ENCODE measurements around the gene WHRN.

The WHRN gene

DNA sequence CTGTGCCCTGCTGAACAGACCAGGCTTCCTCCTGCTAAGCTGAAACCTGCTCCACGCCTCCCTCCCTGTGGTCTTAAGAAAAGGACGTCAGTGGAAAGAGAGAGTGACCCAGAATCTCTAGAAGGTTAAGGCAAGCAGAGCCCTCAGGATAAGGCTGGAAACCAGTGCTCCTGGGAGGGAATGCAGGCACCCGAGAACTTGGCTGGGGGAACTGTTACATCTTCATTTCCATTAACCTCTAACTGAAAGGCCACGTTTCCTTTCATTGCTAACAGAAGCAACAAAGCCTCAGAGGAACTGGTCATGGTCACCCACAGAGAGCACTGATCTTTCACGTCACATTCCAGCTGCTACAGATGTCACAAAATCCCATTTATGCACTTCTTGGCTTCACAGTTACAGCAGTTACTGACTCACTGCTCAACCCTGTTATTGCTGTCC is 91.4 kb downstream of the WHRN start:
- no peak for DNase-seq

DNA sequence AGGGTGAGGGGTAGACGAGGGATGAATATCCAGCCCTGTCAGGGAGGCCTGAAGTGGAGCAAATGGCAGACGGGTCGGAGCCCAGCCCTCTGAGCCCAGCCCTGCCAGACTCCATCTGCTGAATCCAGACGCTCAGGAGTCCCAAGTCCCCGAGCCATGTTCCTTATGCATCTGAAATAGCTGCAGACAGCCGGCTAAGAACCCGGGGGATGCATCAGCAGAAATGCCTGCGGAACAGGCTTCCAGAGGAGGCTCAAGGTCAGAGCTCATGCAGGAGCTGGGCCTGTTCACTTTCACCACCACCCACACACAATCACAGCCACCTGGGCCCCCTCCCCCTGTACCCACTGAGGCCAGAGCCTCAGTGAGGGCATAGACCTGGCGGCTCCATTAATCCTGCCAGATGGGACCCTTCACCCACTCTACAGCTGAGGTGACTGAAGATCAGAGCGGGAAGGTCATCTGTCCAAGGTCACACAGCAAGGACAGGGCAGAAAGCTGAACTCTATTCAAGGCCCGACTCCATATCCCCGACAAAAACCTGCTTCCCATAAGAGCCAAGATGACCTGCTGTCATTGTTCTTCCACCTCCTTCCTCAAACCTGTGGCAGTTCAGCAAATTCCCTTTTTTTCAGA is 93.1 kb downstream of the WHRN start:
- DNase-seq: no peak

DNA sequence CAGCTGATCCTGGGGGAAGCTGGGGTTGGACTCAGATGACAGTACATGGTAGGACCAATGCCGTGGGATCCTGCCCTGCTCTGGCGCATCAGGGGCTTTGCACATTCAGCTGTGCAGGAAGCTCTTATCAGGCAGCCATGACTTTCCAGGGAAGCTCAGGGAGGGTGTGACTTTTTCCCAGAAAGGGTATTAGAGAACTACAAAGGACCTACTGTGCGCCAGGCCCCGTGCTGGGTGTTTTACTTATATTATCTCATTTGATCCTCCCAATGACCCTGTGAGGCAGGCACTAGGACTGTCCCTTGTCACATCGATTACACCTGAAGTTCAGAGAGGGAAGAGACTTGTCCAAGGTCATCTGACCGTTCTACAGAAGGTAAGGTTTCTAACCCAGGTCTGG is 93.8 kb downstream of the WHRN start:
- DNase-seq: no peak

DNA sequence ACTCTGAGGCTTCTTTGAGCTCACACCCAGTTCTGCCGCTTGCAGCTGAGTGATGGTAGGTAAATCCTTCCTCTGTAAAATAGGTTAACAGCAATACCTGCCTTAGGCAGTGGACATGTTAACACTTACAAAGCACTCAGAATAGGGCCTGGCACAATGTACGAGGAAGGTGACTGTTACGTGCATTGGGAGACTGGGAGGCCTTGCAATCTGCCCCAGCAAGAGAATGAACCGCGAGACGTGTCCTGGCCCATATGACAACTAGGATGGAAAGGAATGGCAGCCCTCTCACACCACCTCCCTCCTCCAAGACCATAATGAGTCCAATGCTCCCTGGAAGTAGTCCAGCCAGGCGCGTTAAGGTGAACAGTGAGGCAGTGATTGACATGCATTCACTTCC is 94.4 kb downstream of the WHRN start:
- DNase-seq: no peak

DNA sequence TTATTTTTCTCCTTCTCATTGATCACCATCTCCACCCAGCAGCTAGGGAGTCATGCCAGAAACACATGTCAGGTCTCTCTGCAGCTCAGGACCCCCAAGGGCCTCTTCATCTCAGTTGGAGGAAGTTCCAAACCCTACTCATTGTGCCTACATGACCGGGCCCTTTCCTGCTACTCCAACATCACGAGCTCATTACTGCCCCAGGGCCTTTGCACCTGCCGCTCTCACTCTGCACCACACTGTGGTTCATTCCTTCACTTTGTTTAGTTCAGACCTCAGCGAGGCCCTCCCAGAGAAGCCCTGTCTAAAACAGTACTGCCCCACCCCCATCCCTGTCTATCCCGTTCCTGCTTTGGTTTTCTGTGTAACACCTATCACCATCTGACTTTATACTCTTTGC is 95.4 kb downstream of the WHRN start:
- no peak for DNase-seq

DNA sequence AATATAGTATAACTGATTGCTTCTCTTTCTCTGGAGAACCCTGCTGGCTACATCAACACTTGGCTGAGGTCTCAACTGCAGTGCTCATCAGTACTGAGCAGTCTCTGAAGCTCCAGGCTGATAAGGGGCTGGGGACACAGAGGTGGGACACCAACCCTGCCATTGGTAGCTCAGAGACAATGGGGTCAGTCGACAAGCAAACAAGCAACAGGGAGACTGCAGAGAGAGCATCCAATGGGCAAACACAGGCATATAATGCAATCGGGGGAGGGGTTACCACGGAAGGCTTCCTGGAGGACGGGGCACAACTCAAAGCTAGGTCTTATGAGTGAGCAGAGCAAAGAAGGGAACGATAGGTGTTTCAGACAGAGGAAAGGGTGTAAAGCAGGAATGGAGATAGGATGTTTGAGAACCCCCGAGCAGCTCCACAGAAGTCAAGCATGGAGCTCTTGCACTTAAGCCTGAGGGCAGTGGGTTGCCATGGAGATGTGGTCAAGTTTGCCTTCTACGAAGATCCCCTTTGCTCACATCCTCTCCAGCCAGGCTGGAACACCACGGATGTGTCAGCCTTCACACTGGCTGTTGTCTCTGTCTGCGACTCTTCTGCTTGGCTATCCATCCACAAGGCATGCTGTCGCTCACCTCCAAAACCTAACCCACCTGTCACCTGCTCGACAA is 96.0 kb downstream of the WHRN start:
- no peak for DNase-seq

DNA sequence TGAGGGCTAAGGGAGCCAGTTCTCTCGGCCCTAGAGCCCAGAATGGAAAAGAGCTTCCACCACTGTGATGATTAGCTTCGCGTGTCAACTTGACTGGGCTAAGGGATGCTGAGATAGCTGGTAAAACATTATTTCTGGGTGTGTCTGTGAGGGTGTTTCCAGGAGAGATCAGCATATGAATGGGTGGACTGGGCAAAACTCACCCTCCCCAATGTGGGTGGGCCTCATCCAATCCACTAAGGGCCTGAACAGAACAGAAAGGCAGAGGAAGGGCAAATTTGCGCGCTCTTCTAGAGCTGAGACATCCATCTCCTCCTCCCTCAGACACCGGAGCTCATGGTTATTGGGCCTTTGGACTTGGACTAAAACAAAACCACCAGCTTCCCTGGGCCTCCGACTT is 96.6 kb downstream of the WHRN start:
- no peak for DNase-seq

DNA sequence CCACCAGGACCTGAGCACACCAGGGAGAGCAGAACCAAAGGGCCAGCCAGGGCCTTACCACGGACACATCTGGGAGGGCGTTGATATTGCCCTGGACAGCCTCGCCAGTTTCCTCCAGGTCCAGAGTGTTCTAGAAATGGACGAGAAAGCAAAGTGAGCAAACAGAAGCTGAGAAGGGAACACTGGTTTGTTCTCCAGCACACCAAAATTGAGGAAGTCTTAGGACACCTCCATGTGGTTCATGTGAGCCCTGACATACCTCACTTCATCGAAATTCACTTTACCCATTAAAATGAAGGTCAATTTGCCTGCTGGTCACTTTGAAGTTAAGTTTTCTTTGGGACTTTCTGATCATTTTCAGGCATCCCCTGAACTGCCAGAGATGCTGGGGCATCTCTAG is 97.4 kb downstream of the WHRN start:
- no peak for DNase-seq

DNA sequence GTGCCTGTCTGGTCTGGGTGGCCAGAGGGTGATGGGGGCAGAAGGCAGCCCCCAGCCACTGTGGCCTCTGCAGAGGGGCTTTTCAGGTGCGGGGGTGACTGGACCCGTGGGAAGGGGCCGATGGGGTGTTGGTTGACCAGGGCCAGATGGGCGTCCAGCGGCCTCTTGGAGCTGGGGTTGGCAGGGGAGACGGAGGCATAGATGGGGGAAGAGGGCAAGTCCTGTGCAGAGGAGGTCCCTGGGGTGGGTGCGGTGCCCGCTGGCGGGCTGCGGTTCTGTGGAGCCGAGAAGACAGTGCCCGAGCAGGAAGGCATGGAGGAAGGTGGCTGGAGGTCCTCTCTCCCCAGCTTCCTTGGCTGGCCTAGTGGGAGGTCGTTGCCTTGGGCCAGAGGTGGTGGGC is 98.8 kb downstream of the WHRN start:
- DNase-seq: no peak

DNA sequence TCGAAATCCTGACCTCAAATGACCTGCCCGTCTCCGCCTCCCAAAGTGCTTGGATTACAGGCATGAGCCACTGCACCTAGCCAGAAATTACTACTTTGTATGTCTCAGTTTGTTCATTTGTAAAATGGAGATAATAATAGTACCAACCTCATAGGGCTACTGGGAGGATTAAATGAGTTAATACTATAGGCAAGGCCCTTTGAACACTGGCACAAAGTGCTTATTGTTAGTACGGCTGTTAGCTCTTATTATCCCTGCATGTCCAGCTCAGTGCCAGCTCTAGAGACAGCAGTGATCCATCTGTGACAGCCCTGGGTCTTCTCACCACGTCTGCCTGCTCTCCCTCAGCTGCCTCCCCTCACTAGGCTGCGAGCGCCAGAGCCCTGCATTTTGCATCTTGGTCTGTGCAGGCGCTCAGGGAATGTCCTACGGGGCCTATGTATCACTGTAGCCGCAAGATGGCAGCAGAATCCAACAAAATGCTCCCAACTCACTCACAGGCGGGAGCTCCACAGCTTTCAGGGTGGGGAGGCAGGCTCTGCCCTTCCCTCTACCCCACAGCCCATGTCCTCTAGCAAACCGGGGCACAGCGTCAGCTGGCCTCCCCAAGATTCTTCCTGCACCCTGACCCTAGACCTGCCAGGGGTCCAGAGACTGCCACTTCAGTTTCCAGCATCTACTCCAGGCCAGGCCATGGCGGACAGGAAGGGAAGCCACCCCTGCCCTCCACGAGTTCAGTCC is 99.8 kb downstream of the WHRN start:
- DNase-seq: peak; percentile 76

DNA sequence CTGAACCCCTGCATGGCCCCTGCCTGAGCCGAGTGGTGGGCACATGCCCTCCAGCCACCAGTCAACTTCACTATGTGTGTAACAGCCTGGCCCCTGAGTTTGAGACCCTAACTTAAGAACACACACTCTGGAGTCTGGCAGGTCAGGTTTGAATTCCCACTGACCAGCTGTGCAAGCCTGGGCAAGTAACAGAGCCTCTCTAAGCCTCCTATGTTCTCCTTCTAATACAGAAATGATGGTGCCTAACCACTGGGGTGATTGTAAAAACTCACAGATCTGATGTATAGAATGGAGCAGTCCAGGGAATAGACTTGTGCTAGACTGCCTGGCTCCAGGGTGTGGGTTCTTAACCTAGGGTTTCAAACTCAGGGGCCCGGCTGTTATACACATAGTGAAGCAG is 100.7 kb downstream of the WHRN start:
- DNase-seq: no peak

DNA sequence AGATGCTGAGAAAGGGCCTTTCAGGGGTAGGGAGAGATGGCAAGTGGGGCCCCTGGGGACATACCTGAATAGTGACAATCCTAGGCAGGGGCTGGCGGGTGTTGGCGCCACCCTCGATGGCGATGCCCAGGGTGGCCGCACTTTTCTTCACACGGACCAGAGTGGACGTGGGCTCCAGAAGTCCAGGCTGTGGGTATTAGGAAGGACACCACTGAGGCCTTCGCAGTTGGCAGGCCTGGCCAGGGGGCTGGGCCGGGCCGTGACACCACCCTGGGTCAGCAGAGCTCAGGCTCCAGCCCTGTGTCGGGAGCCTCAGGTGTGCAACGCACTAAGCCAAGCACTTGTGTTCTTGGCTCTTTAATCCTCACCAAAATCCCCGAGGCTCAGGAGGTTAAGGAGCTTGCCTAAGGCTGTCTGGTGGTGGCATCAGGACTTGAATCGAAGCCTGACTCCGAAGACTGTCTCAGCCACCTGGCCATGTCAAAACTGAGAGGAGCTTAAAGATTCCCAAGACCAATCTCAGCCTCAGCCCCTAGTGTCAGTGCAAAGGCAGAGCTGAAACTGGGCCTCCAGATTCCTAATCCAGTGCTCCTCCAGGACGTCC is 102.0 kb downstream of the WHRN start:
- DNase-seq: no peak

DNA sequence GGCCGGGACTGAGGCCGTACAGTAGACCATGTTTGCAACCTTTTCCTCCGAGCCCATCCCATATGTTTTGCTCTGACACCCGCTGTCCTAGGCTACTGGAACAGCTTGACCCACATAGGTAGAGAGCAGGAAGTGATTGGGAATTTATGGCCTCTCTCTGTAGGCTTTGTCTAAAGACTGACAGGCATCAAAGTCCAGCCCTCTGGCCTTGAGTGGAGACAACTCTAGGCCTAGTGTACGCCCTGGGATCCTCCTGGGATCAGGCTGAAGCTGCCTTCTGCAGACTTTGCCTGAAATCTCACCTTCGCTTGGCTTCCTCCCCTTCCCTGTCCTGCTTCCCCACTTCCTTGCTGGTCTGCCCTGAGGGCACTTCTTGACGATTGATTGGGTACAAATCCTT is 103.9 kb downstream of the WHRN start:
- DNase-seq: no peak

DNA sequence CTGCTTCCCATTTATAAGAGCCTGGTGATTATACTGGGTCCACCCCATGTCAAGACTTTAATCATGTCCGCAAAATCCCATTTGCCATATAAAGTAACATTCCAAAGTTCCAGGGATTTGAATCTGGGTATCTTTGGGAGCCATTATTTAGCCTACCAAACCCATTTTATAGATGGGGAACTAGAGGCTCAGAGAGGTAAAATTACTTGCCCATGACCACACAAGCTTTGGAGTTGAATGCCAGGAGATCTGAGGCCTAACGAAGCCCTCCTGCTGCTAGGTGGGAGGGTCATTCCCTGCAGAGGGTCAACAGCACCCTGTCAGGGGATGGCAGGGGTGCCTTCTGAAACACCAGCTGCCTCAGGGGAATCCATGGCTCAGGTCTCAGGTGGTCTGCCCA is 104.5 kb downstream of the WHRN start:
- DNase-seq: no peak

DNA sequence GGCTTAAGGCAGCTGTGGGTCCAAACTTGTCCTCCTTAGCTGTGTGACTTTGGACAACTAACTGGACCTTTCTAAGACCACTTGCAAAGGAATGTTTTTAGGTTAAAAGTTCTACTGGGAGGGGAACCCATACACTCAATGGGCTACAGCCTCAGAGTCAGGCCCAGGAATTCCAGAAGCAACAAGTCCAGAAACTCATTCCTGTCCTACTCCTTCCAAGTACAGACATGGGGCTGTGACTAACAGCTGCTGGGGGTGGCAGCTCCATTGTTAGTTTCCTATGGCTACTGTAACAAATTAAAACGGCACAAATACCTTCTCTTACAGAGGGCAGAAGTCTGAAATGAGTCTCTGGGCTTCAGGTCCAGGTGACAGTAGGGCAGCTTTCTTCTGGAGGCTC is 105.1 kb downstream of the WHRN start:
- DNase-seq: no peak

DNA sequence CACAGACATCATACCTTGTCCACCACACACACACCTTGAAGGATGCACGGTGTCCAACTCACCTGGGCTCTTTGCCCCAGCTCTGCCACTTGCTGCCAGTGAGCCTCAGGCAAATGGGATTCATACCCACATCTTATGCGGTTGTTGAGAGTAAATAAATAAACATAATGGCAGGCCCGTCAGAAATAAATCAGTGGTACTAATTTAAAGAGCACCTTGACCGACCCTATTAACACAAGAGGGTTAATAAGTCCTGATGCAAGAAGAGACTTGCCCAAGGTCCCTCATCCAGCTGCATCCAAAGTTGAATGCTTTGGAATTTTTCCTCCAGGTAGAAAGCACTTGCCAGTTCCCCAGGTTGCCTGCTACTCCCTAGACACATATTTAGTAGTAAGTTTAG is 105.9 kb downstream of the WHRN start:
- DNase-seq: no peak

DNA sequence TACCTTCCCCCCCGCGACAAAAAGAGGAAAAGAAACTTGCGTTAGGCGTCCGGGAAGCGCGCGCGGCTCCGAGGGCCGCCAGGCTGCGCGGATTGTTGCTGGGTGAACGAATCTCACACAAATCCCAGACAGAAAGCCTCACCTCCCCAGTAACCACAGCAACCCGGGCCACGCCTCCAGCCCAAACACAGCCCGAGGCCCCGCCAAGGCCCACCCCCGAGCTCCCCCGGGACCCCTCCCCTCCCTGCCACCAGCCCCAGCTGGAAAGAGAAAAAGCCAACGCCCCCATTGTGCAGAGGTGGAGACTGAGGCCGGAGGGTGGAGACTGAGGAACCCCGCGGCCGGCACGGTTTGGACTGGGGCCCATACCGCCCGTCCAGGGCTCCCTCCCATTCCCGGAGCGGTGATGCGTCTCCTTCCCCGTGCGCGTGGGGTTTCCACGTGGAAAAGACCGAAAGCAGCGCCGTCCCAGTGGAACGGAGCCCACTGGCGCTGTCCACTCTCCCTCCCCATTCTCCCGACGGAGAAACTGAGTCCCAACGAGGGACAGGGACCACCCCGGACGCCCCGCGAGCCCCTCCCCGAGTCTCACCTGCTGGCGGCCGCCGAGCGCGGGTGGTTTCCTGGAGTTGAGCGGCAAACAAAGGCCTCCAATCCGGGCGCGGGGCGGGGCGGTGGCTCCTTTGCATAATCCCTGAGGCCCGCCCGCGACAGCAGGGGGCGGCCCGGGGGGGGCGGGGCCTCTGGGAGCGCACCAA is 107.2 kb downstream of the WHRN start:
- peak; percentile 87 for DNase-seq

DNA sequence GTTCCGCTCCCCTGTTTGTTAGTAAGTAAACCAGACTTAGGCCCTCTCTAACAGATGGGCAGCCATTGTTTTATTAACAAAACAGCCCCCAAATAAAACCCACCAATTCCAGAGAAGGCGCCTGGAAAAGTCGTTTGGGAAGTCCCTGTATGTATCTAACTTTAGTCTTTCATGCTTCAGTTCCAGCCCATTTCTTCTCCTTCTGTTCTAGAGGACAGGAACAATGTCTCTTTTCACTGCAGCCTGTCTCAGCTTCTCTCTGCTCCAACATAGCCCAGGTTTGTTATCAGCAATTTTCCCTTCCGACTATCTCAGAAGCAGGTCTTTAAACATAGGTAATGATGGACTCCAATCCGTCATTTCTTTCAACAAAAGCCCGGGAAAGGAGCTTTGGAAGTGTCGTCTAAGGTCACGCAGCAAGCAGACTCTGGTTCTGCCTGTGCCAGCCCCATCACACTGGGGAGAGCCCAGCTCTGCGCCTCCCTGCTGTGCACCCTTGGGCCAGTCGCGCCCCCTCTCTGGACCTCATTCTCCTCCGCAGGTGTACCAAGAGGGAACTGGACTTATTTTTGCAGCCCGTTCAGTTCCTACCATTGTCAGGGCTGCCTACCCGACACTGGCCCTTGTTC is 107.9 kb downstream of the WHRN start:
- no peak for DNase-seq

DNA sequence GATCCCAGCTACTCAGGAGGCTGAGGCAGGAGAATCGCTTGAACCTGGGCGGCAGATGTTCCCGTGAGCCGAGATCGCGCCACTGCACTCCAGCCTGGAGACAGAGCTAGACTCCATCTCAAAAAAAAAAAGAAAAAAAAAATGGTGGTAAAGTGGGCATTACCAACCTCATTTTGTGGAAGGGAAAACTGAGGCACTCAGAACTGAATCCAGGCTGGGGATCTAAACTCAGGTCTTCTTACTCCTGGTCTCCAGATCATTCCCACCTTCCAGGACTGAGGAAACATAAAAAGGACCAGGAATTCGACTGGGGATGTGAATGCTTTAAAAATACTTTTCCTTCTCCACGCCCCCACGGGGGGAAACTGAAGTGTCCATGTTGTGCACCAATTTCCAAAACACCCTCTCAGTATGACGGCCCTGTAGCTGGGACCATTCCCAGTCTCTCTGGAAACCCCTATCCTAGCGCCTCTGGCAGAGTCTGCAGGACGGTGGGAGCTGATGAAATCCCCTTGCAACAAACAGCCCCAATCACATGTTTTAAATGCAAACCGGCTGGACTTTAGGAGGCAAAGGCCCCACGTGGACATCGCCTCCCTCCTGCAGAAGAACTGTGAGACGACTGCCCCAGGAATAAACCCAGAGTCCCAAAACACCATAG is 108.6 kb downstream of the WHRN start:
- DNase-seq: no peak

DNA sequence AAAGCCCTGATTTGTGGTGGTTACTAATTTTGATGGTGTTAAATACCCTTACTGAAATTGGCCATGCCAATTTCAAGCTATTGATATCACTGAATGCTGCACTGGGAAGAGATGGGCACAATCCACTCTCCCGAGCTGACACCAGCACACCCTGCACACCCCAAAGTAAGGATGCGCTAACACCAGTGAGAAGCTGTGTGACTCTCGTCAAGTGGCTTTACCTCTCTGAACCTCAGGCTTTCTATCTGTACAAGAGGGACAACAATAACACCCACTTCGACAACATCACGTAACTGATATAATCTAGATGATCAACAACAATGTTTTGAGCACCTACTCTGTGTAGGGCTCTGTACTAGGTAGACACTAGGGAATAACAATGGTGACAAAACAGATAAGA is 109.5 kb downstream of the WHRN start:
- DNase-seq: no peak

DNA sequence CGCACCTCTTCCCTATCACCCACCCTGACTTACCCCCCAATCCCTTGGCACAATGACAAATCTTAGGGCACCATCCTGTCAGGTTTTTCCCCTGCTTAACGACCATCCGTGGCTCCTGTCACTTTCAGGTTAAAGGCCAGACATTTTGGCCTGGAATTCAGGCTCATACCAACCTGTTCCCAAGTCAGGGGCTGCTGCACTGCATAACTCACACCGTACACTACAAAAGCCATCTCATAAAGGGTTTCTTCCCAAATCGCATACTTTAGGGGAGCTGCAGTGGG is 110.0 kb downstream of the WHRN start:
- DNase-seq: no peak

Data from GDM1 (cell line).